Measurements from ENCODE around the gene NELL1.

- TF ChIP-seq CTCF (IDR thresholded peaks at IDR 0.05) (no peak), POLR2A (IDR thresholded peaks at IDR 0.05) (no peak)
These were observed 175.2 kb downstream of the NELL1 start for GRCh38 chr11:20844630-20845029.
